SH-SY5Y (cell line): Measurements from ENCODE around the gene LAMA5.

Source experiments
- GATA2 ChIP-seq: IDR thresholded peaks from 2 replicates; pipeline ENCODE4 v1.6.1; 2011; ENCODE audit warnings: mild to moderate bottlenecking, low read depth, low read length
- GATA3 ChIP-seq: IDR thresholded peaks from 2 replicates; pipeline ENCODE4 v1.6.1; 2011; ENCODE audit warnings: low read depth, mild to moderate bottlenecking, low read length, moderate library complexity

GRCh38 chr20:62405981-62406513 lies 38.9 kb upstream of the LAMA5 start:
- TF ChIP-seq GATA2 (no peak), GATA3 (no peak)
